Stimulated activated CD4-positive, alpha-beta T cell treated with anti-CD3 and anti-CD28 coated beads, Interleukin-15, amount 100 ng/mL, for 1 hour (primary cell): Measurements from ENCODE around the gene KLK6.

Source experiments
- DNase-seq, 2 donors: peaks; one replicate each; pipeline ENCODE4 v3.0.0-alpha.2; 2020; ENCODE audit warnings: low read depth in 1 of 2, low spot score in 1 of 2

The KLK6 gene

DNA sequence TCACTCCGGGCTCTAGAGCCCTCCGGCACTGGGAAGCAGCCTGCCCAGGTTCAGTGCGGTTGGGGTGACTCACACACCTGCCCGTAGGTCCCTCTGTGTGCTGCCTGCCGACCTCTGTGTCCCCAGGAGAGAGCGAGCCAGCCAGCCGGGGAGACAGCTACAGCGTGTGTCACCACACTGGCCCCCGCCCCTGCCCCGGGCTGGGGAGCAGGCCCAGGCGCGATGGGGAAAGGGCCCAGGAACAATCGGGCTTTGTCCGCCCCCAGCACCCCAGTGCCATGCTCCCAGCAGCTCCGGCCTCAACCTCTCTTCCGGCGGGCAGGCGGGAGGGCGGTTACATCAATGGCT, at the start of gene KLK6:
Gene KLK6 (minus strand): TSS at position 179 of the 348 bp plus-strand sequence. CDS start 1,487 bp downstream, outside the sequence.
- no peak for DNase-seq

GRCh38 chr19:51018745-51019543, 49.6 kb upstream of the KLK6 start:
- DNase-seq = no peak

GRCh38 chr19:51016798-51017683, 47.6 kb upstream of the KLK6 start:
- peak in 1 of 2 donors; percentile 57 for DNase-seq

DNA sequence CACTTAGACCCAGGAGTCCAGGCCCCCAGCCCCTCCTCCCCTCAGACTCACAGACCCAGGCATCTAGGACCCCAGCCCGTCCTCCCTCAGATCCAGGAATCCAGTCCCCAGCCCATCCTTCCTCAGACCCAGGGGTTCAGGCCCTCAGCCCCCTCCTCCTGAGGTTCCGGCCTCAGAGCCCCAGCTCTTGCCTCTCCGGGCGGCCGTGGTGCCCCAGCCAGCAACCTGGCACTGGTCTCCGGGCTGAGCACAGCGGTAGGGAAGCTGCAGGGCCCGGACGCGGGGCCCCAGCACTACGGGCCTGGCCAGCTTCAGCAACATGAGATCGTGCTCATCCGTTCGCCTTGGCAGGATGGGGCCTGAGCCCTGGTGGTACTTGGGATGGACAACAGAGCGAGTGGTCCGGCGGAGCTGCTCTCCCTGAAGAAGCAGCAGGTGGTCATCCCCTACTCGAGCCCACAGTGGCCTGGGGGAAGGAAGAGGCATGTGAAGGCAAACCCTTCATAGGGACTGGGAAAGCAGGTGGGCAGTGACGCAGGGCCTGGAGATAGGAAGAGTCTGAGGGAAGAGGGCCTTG, 46.4 kb upstream of the KLK6 start:
- DNase-seq = no peak

- DNase-seq = no peak
These were observed 44.9 kb upstream of the KLK6 start for GRCh38 chr19:51014242-51014641.

GRCh38 chr19:51012661-51013190, 43.3 kb upstream of the KLK6 start:
- DNase-seq = no peak

- no peak for DNase-seq
These were observed 40.8 kb upstream of the KLK6 start for GRCh38 chr19:51010066-51010795.

DNA sequence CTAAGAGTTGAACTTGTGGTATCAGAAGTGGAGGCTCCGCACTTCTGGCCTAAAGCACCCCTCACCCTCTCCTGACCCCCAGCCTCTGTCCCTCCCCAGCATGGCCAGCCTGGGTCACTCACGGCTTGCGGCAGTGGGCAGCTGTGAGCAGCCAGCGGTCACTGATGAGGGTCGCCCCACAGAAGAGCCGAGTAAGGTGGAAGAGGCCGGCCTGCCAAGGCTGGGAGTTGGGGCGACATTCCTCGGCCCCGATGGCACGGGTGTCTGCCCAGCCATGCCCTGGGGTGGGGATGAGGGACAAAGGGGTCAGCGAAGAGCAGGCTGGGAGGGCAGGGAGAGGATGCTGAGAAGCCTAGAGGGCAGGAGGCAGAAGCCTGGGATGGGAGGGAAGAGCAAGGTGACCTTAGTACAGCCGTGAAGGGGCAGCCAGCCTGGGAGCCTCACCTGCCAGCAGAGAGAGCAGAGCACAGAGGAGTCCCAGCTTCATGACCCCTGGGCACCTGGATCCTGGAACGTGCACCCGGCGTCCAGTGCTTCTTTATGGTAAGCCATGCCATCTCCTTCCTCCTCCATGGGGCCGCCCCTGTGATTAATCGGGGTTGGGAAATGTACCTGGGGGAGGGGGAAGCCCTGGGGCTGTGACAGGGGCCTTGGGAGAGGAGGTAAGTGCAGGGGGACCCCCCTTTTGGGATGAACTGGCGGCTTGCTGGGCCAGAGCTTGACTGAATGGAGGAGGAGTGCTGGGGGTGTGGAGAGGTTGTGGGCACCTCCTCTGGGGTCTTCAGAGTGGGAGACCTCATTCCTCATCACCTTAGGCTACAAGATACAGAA, 39.9 kb upstream of the KLK6 start:
- no peak for DNase-seq

DNA sequence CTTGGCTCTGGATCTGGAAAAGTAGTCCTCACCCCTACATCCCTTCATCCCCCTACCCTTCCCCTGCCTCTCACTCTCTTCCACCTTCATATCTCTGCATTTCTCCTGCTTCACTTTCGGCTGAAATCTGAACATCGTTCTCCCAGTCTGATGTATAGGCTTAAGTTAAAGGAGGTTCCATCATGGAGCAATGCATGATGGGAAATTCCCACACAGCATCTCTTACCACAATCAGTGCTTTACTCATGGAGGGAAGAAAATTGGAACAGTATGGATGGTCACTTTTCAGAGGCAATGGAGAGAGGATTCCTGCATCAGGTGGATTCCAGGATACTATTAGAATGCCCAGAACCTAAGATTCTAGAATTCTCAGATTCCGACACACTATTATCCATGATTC, 38.1 kb upstream of the KLK6 start:
- DNase-seq = no peak

GRCh38 chr19:51006406-51006805, 37.0 kb upstream of the KLK6 start:
- no peak for DNase-seq

DNA sequence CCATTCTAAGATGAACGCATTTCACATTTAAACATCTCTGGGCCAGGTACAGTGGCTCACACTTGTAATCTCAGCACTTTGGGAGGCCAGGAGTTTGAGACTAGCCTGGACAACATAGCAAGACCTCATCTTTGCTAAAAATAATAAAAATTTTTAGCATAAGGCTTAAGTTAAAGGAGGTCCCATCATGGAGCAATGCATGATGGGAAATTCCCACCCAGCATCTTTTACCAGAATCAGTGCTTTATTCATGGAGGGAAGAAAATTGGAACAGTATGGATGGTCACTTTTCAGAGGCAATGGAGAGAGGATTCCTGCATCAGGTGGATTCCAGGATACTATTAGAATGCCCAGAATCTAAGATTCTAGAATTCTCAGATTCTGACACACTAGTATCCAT, 35.9 kb upstream of the KLK6 start:
- DNase-seq = no peak

- no peak for DNase-seq
These were observed 33.9 kb upstream of the KLK6 start for GRCh38 chr19:51003316-51003715.

DNA sequence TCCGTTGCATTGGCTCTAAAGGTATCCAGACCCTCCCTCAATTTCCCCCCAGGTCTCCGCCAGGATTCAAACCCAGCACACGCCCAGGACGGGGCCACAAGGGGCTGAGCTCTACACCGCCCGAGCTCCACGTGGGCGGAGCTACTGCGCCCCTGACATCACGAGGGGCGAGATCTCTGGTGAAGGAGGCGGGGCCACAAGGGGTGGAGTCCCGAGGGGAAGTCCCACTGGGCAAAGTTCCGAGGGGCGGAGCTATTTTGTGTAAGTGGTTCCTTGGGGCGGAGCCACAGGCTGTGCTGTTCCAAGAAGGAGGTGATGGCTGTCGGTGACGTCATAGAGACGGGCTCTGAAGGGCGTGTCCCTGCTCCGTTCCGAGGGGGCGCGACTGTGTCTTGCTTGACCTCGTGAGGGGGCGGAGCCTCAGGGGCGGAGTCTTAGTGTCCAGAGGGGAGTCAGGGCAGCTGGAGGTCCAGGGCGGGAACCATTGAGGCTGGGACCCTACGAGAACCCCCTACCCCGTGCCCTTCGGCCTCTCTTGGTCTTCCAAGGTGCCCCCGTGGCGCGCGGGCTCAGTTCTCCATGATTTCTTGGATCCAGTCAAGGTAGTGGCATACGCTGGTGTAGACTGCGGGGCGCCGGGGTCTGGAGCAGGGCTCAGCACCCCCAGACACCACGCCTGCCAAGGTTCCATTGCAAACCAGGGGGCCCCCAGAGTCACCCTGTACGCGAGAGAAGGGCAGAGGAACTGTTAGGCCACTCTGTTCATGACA, 33.3 kb upstream of the KLK6 start:
- no peak for DNase-seq

DNA sequence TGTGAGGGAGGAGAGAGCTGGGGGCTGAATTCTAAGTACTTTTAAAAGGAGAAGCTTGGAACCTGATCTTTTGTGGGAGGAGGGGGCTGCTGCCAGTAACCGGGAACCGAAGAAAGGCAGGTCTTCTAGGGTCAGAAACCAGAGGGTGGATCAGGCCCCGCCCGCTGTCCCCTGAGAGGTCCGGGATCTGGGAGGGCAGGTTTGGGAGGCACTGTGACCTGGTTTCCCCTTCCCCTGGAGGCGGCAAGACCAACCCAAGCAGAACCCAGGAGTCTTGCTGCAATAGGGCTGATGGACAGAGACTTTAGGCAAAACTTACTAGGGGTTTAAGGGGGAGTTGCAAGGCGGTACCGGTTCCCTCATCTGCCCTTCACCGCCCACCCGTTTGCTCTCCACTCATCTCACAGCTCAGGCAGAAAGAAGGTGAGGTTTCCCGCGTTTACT, 32.7 kb upstream of the KLK6 start:
- no peak for DNase-seq

GRCh38 chr19:51001515-51001914, 32.1 kb upstream of the KLK6 start, which contains the start of gene KLK8:
TSS of gene KLK8 (minus strand) at chr19:51001604. CDS start at chr19:51001167, 437 bp downstream.
- DNase-seq = no peak

- no peak for DNase-seq
These were observed 31.6 kb upstream of the KLK6 start for GRCh38 chr19:51000981-51001380.

- DNase-seq = no peak
These were observed 31.0 kb upstream of the KLK6 start for GRCh38 chr19:51000426-51000825.

- DNase-seq = no peak
These were observed 29.3 kb upstream of the KLK6 start for GRCh38 chr19:50998686-50999085.

DNA sequence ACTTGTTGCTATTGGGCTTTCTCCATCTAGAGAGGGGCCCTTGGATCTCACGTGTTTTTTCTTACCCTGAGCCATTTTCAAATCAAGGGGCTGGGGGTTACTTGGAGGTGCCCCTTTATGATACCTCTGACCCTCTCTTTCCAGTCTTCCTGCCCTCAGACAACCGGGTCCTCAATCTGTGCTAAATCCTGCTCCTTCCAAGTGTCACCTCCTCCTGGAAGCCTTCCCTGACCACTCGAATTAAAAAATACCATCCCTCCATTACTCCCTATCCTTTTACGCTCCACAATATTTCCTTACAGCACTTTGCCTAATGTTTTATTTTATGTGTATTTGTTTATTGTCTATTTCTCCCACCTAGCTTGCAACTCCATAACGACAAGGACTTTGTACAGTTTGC, 28.7 kb upstream of the KLK6 start:
- no peak for DNase-seq
